ENCODE measurements around the gene SIDT1. TPM values are rescaled to one million over a fixed set of nuclear protein-coding genes. Genes with fewer than 3 reads are reported as not detected.

The SIDT1 gene
- total RNA-seq, 1 experiment from 2014 or later, result not detected

GRCh38 chr3:113535898-113536297 lies 3.5 kb downstream of the SIDT1 start:
- Histone ChIP-seq H3K23ac (ENCODE audit: insufficient read length, low read depth, low read length) (no peak overlapping the region), H2BK12ac (ENCODE audit: insufficient read length, low read depth, low read length) (no peak overlapping the region), H3K18ac (ENCODE audit: insufficient read length, low read depth, low read length) (no peak overlapping the region), H3K9me3 (ENCODE audit: control insufficient read depth, low read depth, low read length) (no peaks in the 10 kb centered on the region), H2AFZ (ENCODE audit: low read length) (no peak overlapping the region), H2BK5ac (ENCODE audit: insufficient read length, low read length) (no peak overlapping the region), H3K79me2 (ENCODE audit: insufficient read depth, low read length) (no peaks in the 10 kb centered on the region), H3K4me2 (ENCODE audit: insufficient read depth, insufficient read length, low read length) (no peak overlapping the region), H3K4ac (ENCODE audit: low read depth, low read length) (no peak overlapping the region), H4K20me1 (ENCODE audit: control insufficient read depth, insufficient read depth, insufficient read length) (no peaks in the 10 kb centered on the region), H2BK15ac (ENCODE audit: low read depth, low read length) (no peak overlapping the region), H3K14ac (ENCODE audit: insufficient read depth, low read length) (no peak overlapping the region), H3K56ac (ENCODE audit: insufficient read length, low read depth, low read length) (no peak overlapping the region), H3K4me1 (ENCODE audit: insufficient read depth, low read length) (no peaks in the 10 kb centered on the region), H2BK20ac (ENCODE audit: low read depth, low read length, poor library complexity, severe bottlenecking) (no peak overlapping the region), H4K5ac (ENCODE audit: insufficient read length, low read depth, low read length) (no peak overlapping the region), H3T11ph (ENCODE audit: low read length) (no peak overlapping the region), H2AK5ac (ENCODE audit: insufficient read length, low read length) (no peak overlapping the region), H2BK120ac (ENCODE audit: low read depth, low read length, poor library complexity, severe bottlenecking) (no peak overlapping the region), H4K91ac (ENCODE audit: insufficient read length, low read depth, low read length) (no peak overlapping the region), H4K8ac (replicated peaks; ENCODE audit: insufficient read length, low read depth, low read length) (no peak overlapping the region), H3K79me1 (ENCODE audit: insufficient read depth, low read depth, low read length, poor library complexity, severe bottlenecking) (no peaks in the 10 kb centered on the region), H3K9ac (ENCODE audit: extremely low read depth, insufficient read length, low read length) (no peak overlapping the region), H3K23me2 (ENCODE audit: insufficient read length, low read depth, low read length, poor library complexity, severe bottlenecking) (peaks cover 13% of the 10 kb centered on the region), H3K27ac (ENCODE audit: insufficient read length, low read depth, low read length) (no peak overlapping the region), H3K27me3 (ENCODE audit: insufficient read depth, low read length) (peaks cover 36% of the 10 kb centered on the region)
- Mint-ChIP-seq H3K36me3 (ENCODE audit: insufficient read depth in 1 of 3, low read depth in 3 of 3) (peaks cover 0 to 3% (median 0%) of the 10 kb centered on the region in 3 experiments; a peak in 1 of 7 replicates), H3K4me3 (no peak overlapping the region), H3K27ac (no peak overlapping the region), H3K9me3 (peaks cover 2 to 3% of the 10 kb centered on the region in 2 experiments; a peak in 2 of 5 replicates), H3K4me1 (peaks cover 15 to 16% of the 10 kb centered on the region in 2 experiments), H3K27me3 (ENCODE audit: low read depth) (peaks cover 53% of the 10 kb centered on the region)
- TF ChIP-seq CTCF (conservative IDR thresholded peaks at IDR 0.05), result peak; percentile 70
- no peak for DNase-seq
- WGBS (ENCODE audit: extremely low coverage, insufficient read length, low lambda C conversion rate), result no CpG with 5 or more reads among the region's 5 CpGs

All from H9 (cell line).